Chondrocyte (in vitro differentiated cells): ENCODE results near the gene CADM2. TPM values are rescaled to one million over a fixed set of nuclear protein-coding genes. Genes with fewer than 3 reads are reported as not detected.

Experiments
- DNase-seq: peaks from one replicate; pipeline ENCODE4 v3.0.0; 2021; ENCODE audit warnings: mixed read lengths, low spot score
- H3K27ac Mint-ChIP-seq: one replicate; pipeline ENCODE4 v1.8.0; 2021; ENCODE audit warnings: mild to moderate bottlenecking, moderate library complexity, mixed read lengths; ENCODE audit not compliant: unreplicated experiment
- H3K27me3 Mint-ChIP-seq: 2 replicates; pipeline ENCODE4 v1.8.0; 2021; ENCODE audit warnings: low read depth, mixed read lengths
- H3K36me3 Mint-ChIP-seq: 2 replicates; pipeline ENCODE4 v1.8.0; 2021; ENCODE audit warnings: low read depth, mixed read lengths
- H3K4me1 Mint-ChIP-seq: 2 replicates; pipeline ENCODE4 v1.8.0; 2021; ENCODE audit warnings: low read depth, mild to moderate bottlenecking, mixed read lengths
- H3K4me3 Mint-ChIP-seq: one replicate; pipeline ENCODE4 v1.8.0; 2021; ENCODE audit warnings: mild to moderate bottlenecking, moderate library complexity, mixed read lengths; ENCODE audit not compliant: unreplicated experiment
- H3K9me3 Mint-ChIP-seq: 2 replicates; pipeline ENCODE4 v1.8.0; 2021; ENCODE audit warnings: low read depth, mixed read lengths
- total RNA-seq: library from RNA; stranded (reverse); gene quantifications from 3 replicates; pipeline ENCODE4 v1.2.1, GENCODE V29; 2021
- TF ChIP-seq, protein P1 (sequence below): fragments of 200-600 bp; sonication (generic); IDR thresholded peaks from 2 replicates; pipeline ENCODE4 v1.5.0; 2021; ENCODE audit warnings: antibody characterized with exemption, mild to moderate bottlenecking, moderate library complexity

The CADM2 gene
- total RNA-seq, 1 donor from 2014 or later = 1.1 TPM

DNA sequence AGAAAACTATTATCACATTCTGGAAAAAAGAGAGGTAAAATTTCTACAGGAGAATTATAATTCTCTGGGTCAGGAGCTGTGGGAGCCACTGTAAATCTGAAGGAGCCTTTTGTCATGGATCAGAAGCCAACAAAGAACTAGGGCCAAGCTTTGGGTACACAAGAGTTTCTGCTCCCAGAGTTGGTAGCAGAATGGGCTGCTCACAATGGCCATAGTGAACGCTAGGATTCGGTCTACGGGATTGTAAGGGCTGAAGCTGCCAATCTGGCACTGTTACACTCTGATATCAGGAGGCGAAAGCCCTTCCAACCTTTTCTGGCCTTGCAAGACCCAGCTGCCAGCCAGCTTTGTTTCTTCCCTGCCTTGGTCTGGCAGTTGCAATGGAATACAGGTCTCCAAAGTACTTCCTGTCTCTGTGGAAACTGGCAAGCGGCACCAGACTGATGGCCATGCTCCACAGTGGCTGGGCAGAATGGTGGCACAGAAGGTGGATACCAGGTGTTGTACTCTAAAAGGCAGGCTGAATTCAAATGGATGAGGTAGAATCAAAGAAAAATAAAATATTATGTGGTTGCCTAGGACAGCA lies 831.7 kb downstream of the CADM2 start:
- TF ChIP-seq, protein P1, sequence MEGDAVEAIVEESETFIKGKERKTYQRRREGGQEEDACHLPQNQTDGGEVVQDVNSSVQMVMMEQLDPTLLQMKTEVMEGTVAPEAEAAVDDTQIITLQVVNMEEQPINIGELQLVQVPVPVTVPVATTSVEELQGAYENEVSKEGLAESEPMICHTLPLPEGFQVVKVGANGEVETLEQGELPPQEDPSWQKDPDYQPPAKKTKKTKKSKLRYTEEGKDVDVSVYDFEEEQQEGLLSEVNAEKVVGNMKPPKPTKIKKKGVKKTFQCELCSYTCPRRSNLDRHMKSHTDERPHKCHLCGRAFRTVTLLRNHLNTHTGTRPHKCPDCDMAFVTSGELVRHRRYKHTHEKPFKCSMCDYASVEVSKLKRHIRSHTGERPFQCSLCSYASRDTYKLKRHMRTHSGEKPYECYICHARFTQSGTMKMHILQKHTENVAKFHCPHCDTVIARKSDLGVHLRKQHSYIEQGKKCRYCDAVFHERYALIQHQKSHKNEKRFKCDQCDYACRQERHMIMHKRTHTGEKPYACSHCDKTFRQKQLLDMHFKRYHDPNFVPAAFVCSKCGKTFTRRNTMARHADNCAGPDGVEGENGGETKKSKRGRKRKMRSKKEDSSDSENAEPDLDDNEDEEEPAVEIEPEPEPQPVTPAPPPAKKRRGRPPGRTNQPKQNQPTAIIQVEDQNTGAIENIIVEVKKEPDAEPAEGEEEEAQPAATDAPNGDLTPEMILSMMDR = no peak
- H3K4me1 Mint-ChIP-seq = peaks cover 3% of the 10 kb centered on the region

DNA sequence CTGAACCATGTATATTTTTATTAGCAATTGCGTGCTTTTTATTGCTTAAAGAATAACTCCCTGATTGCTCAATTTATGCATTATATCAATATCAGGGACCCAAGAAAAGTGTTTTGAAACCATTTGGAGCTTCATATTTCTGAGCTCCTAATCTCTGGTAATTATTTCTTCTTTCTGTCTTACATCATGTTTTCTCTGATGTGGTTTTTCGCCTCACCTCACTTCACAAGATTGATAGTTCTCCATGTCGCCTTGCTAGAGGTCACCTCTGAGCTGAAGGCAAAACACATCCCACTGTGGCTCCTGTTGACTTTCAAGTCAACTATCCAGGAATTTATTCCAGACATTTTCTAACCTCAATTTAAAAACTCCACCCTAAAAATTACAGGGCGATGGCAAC lies 837.4 kb downstream of the CADM2 start:
- H3K27me3 Mint-ChIP-seq = peaks cover 2% of the 10 kb centered on the region
- H3K36me3 Mint-ChIP-seq = peaks cover 1% of the 10 kb centered on the region
- no peaks in the 10 kb centered on the region for H3K4me1 Mint-ChIP-seq
- no peak overlapping the region for H3K27ac Mint-ChIP-seq
- TF ChIP-seq, protein P1 = no peak
- H3K9me3 Mint-ChIP-seq = peaks cover 14% of the 10 kb centered on the region
- no peak overlapping the region for H3K4me3 Mint-ChIP-seq
- no peak for DNase-seq

More for the DNA sequence above, 831.7 kb downstream of the CADM2 start:
- Mint-ChIP-seq H3K27me3 (peaks cover 2% of the 10 kb centered on the region), H3K27ac (no peak overlapping the region), H3K36me3 (no peaks in the 10 kb centered on the region), H3K9me3 (no peaks in the 10 kb centered on the region), H3K4me3 (no peak overlapping the region)
- DNase-seq = no peak

DNA sequence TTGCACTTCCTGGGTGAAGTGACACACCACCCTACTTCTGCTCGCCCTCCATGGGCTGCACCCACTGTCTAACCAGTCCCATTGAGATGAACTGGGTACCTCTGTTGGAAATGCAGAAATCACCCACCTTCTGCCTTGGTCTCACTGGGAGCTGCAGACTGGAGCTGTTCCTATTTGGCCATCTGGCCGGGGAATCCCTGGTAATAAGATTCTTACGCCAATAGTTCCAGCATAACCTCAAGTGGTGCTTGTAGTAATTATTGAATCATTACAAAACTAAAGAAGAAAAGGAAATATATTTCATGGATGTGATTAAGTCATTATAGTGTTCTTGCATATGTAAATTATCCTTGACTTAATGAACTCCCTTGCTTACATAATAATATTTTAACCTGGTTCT lies 841.9 kb downstream of the CADM2 start:
- Mint-ChIP-seq H3K9me3 (peaks cover 14% of the 10 kb centered on the region), H3K27me3 (peaks cover 4% of the 10 kb centered on the region), H3K4me1 (no peaks in the 10 kb centered on the region), H3K36me3 (peaks cover 1% of the 10 kb centered on the region), H3K4me3 (no peak overlapping the region), H3K27ac (no peak overlapping the region)
- DNase-seq = peak; percentile 24
- TF ChIP-seq, protein P1 = no peak

DNA sequence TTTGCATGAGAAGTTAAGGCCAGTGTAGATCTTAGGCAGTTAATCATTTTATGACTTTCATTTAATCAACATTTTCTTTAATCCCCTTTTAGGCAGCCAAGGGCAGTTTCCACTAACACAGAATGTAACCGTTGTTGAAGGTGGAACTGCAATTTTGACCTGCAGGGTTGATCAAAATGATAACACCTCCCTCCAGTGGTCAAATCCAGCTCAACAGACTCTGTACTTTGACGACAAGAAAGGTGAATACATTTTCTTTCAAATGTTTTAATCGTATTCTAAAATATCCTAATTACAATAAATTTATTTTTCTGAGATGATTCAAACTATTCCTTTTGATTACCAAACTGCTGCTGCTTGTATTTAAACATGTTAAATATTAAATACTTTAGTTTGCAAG lies 843.2 kb downstream of the CADM2 start:
- peaks cover 4% of the 10 kb centered on the region for H3K27me3 Mint-ChIP-seq

DNA sequence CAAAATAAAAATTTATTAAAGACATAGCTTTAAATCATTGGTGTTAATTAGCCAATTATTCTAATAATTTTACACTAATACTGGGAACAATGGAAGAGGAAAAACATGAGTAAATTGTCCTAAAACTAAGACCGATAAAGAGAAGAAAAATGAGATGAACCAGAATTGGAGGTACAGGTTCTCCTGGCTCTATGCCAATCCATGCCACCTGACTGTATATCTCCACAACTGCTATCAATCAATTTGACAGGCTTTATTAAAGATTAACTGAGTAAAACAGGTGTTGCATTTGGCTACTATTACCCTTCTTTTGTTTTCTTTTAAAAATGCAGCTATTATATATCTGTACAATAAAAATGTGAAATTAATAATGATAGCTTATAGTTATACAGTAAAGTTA lies 850.0 kb downstream of the CADM2 start:
- Mint-ChIP-seq H3K27ac (no peak overlapping the region), H3K4me1 (no peaks in the 10 kb centered on the region), H3K36me3 (no peaks in the 10 kb centered on the region), H3K4me3 (no peak overlapping the region), H3K27me3 (no peaks in the 10 kb centered on the region), H3K9me3 (no peaks in the 10 kb centered on the region)
- TF ChIP-seq, protein P1 = no peak
- no peak for DNase-seq

More for the DNA sequence above, 843.2 kb downstream of the CADM2 start:
- no peak for DNase-seq
- TF ChIP-seq, protein P1 = peak; percentile 73
- no peak overlapping the region for H3K4me3 Mint-ChIP-seq
- peaks cover 14% of the 10 kb centered on the region for H3K9me3 Mint-ChIP-seq
- no peak overlapping the region for H3K27ac Mint-ChIP-seq
- H3K4me1 Mint-ChIP-seq = no peaks in the 10 kb centered on the region
- peaks cover 1% of the 10 kb centered on the region for H3K36me3 Mint-ChIP-seq
